ENCODE data around the gene SMPDL3B. TPM values are rescaled to one million over a fixed set of nuclear protein-coding genes. Genes with fewer than 3 reads are reported as not detected.

The SMPDL3B gene
- polyA plus RNA-seq, 4 donors: 11.6 to 15.8 (median 12.1) TPM

Other genes starting within 250 kb of the SMPDL3B start
- 10 to 100 TPM; 11.4 to 14.7 (median 13.7) TPM for gene FAM76A, start 209.0 kb upstream of the SMPDL3B start, polyA plus RNA-seq (ENCODE audit: insufficient read length in 4 of 4)
- 10 to 100 TPM; 43.3 to 56.3 (median 51.7) TPM for gene STX12, start 161.8 kb upstream of the SMPDL3B start, polyA plus RNA-seq (ENCODE audit: insufficient read length in 4 of 4)
- 10 to 100 TPM; 53.7 to 61.7 (median 58.1) TPM for gene PPP1R8, start 104.2 kb upstream of the SMPDL3B start, polyA plus RNA-seq (ENCODE audit: insufficient read length in 4 of 4)
- 1 to 10 TPM; 2.8 to 4.6 (median 3.3) TPM for gene THEMIS2, start 62.5 kb upstream of the SMPDL3B start, polyA plus RNA-seq (ENCODE audit: insufficient read length in 4 of 4)
- 10 to 100 TPM; 61.7 to 73.5 (median 68.3) TPM for gene RPA2, start 20.4 kb upstream of the SMPDL3B start, polyA plus RNA-seq (ENCODE audit: insufficient read length in 4 of 4)
- gene XKR8, start 25.0 kb downstream of the SMPDL3B start, polyA plus RNA-seq (ENCODE audit: insufficient read length in 4 of 4): 1 to 10 TPM; 8.7 to 9.8 (median 8.9) TPM
- gene EYA3, start 153.6 kb downstream of the SMPDL3B start, polyA plus RNA-seq (ENCODE audit: insufficient read length in 4 of 4): 10 to 100 TPM; 46.6 to 57.0 (median 55.1) TPM
- 1 to 10 TPM; 2.3 to 3.9 (median 2.7) TPM for gene PTAFR, start 241.7 kb downstream of the SMPDL3B start, polyA plus RNA-seq (ENCODE audit: insufficient read length in 4 of 4)

Measured in right renal pelvis (tissue), 4 donors.